WTC11 (cell line): ENCODE measurements around the gene VTI1A. TPM values are rescaled to one million over a fixed set of nuclear protein-coding genes. Genes with fewer than 3 reads are reported as not detected.

ENCODE experiments used
- ATAC-seq: fragments of 200-7000 bp; cut with Tn5 transposase; 2 replicates; pipeline ENCODE4 v1.10.0; 2021; ENCODE audit warnings: mild to moderate bottlenecking, moderate library complexity
- CTCF ChIA-PET: fragments of 300-600 bp; sonication (Branson Sonifier 250); formaldehyde crosslinking; loops from one replicate; lab custom pipeline; 2021; ENCODE audit warnings: antibody characterized with exemption; lab: Charles Lee
- POLR2A ChIA-PET: fragments of 350-600 bp; sonication (Branson Sonifier 250); formaldehyde crosslinking; loops from one replicate; lab custom pipeline; 2021; ENCODE audit warnings: antibody characterized with exemption; lab: Charles Lee
- DNase-seq: peaks from one replicate; pipeline ENCODE4 v3.0.0; 2021; ENCODE audit warnings: low spot score
- H3K27ac Mint-ChIP-seq: 2 replicates; pipeline ENCODE4 v1.8.0; 2021; ENCODE audit warnings: mixed read lengths
- H3K27me3 Mint-ChIP-seq: 2 replicates; pipeline ENCODE4 v1.8.0; 2021; ENCODE audit warnings: low read depth, mild to moderate bottlenecking, moderate library complexity, mixed read lengths
- H3K36me3 Mint-ChIP-seq: 2 replicates; pipeline ENCODE4 v1.8.0; 2021; ENCODE audit warnings: mixed read lengths
- H3K4me1 Mint-ChIP-seq: 2 replicates; pipeline ENCODE4 v1.8.0; 2022; ENCODE audit warnings: mixed read lengths
- H3K4me3 Mint-ChIP-seq: 2 replicates; pipeline ENCODE4 v1.8.0; 2021; ENCODE audit warnings: mild to moderate bottlenecking, moderate library complexity, mixed read lengths
- H3K9me3 Mint-ChIP-seq: 2 replicates; pipeline ENCODE4 v1.8.0; 2021; ENCODE audit warnings: mixed read lengths
- CREM ChIP-seq: sonication (generic); formaldehyde crosslinking; IDR thresholded peaks from 2 replicates; pipeline ENCODE4 v1.8.1; 2022; ENCODE audit warnings: mild to moderate bottlenecking, missing genetic modification reagents, moderate library complexity
- JAZF1 ChIP-seq: fragments of 250-450 bp; sonication (Bioruptor Pico); IDR thresholded peaks from 2 replicates; pipeline ENCODE4 v1.9.0; 2021; ENCODE audit warnings: moderate library complexity, mild to moderate bottlenecking, inconsistent platforms
- MYBL2 ChIP-seq: sonication (generic); formaldehyde crosslinking; IDR thresholded peaks from 2 replicates; pipeline ENCODE4 v1.8.1; 2023; ENCODE audit warnings: mild to moderate bottlenecking, moderate library complexity, missing genetic modification reagents
- NFATC4 ChIP-seq: fragments of 250-450 bp; sonication (Bioruptor Pico); IDR thresholded peaks from 2 replicates; pipeline ENCODE4 v1.9.0; 2021; ENCODE audit warnings: mild to moderate bottlenecking
- SMAD4 ChIP-seq: sonication (generic); formaldehyde crosslinking; IDR thresholded peaks from 2 replicates; pipeline ENCODE4 v1.8.0; 2022; ENCODE audit warnings: mild to moderate bottlenecking, missing genetic modification reagents
- ZNF263 ChIP-seq: sonication (generic); formaldehyde crosslinking; IDR thresholded peaks from 2 replicates; pipeline ENCODE4 v1.8.1; 2022; ENCODE audit warnings: low read depth, mild to moderate bottlenecking, moderate library complexity, missing genetic modification reagents
- ZNF396 ChIP-seq: fragments of 250-450 bp; sonication (Bioruptor Pico); IDR thresholded peaks from 2 replicates; pipeline ENCODE4 v1.8.0; 2021; ENCODE audit warnings: mild to moderate bottlenecking, moderate library complexity, borderline replicate concordance
- total RNA-seq: library from RNA; stranded (reverse); gene quantifications from 3 replicates; pipeline ENCODE4 v1.2.3, GENCODE V29; 2021
- TF ChIP-seq, protein P1 (sequence below): fragments of 250-450 bp; sonication (Bioruptor Pico); IDR thresholded peaks from 2 replicates; pipeline ENCODE4 v1.9.0; 2021; ENCODE audit warnings: mild to moderate bottlenecking, borderline replicate concordance
- TF ChIP-seq, protein P2 (sequence below): sonication (generic); formaldehyde crosslinking; IDR thresholded peaks from 2 replicates; pipeline ENCODE4 v1.8.1; 2022; ENCODE audit warnings: mild to moderate bottlenecking, missing genetic modification reagents, moderate library complexity, borderline replicate concordance
- TF ChIP-seq, protein P3 (sequence below): sonication (generic); formaldehyde crosslinking; IDR thresholded peaks from 2 replicates; pipeline ENCODE4 v1.8.0; 2022; ENCODE audit warnings: mild to moderate bottlenecking, missing genetic modification reagents
- TF ChIP-seq, protein P4 (sequence below): sonication (generic); formaldehyde crosslinking; IDR thresholded peaks from 2 replicates; pipeline ENCODE4 v1.8.0; 2022; ENCODE audit warnings: missing genetic modification reagents
- TF ChIP-seq, protein P5 (sequence below): sonication (generic); formaldehyde crosslinking; IDR thresholded peaks from 2 replicates; pipeline ENCODE4 v1.8.1; 2023; ENCODE audit warnings: mild to moderate bottlenecking, missing genetic modification reagents
- TF ChIP-seq, protein P6 (sequence below): sonication (generic); formaldehyde crosslinking; IDR thresholded peaks from 2 replicates; pipeline ENCODE4 v1.8.1; 2023; ENCODE audit warnings: mild to moderate bottlenecking, missing genetic modification reagents, borderline replicate concordance
- TF ChIP-seq, protein P7 (sequence below): sonication (generic); formaldehyde crosslinking; conservative IDR thresholded peaks from 2 replicates; pipeline ENCODE4 v1.8.1; 2023; ENCODE audit warnings: mild to moderate bottlenecking, low read depth, missing genetic modification reagents, moderate library complexity
- TF ChIP-seq, protein P8 (sequence below): sonication (generic); formaldehyde crosslinking; IDR thresholded peaks from 2 replicates; pipeline ENCODE4 v1.8.1; 2023; ENCODE audit warnings: mild to moderate bottlenecking, moderate library complexity, missing genetic modification reagents

The VTI1A gene
- total RNA-seq, 1 experiment from 2014 or later = 20.1 TPM

DNA sequence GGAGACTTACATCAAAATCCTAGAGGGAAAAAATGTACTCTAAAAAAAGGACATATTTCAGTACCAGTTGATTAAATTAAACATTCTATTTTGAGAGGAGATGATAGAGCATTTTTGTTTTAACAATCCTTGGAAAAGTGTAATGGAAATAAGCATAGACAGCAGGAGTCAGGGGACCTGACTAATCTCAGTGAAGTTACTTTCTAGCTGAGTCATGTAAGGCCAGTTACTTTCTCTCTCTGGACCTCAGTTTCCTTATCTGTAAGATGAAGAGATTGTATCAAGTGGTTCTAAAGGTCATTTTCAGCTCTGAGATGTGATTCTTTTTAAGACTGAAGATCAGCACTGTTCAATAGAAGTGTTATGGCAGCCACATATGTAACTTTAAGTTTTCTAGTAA, 44.1 kb downstream of the VTI1A start (continued):
- TF ChIP-seq, protein P1, sequence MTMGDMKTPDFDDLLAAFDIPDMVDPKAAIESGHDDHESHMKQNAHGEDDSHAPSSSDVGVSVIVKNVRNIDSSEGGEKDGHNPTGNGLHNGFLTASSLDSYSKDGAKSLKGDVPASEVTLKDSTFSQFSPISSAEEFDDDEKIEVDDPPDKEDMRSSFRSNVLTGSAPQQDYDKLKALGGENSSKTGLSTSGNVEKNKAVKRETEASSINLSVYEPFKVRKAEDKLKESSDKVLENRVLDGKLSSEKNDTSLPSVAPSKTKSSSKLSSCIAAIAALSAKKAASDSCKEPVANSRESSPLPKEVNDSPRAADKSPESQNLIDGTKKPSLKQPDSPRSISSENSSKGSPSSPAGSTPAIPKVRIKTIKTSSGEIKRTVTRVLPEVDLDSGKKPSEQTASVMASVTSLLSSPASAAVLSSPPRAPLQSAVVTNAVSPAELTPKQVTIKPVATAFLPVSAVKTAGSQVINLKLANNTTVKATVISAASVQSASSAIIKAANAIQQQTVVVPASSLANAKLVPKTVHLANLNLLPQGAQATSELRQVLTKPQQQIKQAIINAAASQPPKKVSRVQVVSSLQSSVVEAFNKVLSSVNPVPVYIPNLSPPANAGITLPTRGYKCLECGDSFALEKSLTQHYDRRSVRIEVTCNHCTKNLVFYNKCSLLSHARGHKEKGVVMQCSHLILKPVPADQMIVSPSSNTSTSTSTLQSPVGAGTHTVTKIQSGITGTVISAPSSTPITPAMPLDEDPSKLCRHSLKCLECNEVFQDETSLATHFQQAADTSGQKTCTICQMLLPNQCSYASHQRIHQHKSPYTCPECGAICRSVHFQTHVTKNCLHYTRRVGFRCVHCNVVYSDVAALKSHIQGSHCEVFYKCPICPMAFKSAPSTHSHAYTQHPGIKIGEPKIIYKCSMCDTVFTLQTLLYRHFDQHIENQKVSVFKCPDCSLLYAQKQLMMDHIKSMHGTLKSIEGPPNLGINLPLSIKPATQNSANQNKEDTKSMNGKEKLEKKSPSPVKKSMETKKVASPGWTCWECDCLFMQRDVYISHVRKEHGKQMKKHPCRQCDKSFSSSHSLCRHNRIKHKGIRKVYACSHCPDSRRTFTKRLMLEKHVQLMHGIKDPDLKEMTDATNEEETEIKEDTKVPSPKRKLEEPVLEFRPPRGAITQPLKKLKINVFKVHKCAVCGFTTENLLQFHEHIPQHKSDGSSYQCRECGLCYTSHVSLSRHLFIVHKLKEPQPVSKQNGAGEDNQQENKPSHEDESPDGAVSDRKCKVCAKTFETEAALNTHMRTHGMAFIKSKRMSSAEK = no peak
- TF ChIP-seq ZNF396 (CRISPR knock-in tag) (no peak), ZNF263 (CRISPR knock-in tag) (no peak), NFATC4 (CRISPR knock-in tag) (no peak), MYBL2 (no peak), CREM (CRISPR knock-in tag) (no peak)
- TF ChIP-seq, protein P2, sequence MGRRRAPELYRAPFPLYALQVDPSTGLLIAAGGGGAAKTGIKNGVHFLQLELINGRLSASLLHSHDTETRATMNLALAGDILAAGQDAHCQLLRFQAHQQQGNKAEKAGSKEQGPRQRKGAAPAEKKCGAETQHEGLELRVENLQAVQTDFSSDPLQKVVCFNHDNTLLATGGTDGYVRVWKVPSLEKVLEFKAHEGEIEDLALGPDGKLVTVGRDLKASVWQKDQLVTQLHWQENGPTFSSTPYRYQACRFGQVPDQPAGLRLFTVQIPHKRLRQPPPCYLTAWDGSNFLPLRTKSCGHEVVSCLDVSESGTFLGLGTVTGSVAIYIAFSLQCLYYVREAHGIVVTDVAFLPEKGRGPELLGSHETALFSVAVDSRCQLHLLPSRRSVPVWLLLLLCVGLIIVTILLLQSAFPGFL = no peak
- TF ChIP-seq, protein P3, sequence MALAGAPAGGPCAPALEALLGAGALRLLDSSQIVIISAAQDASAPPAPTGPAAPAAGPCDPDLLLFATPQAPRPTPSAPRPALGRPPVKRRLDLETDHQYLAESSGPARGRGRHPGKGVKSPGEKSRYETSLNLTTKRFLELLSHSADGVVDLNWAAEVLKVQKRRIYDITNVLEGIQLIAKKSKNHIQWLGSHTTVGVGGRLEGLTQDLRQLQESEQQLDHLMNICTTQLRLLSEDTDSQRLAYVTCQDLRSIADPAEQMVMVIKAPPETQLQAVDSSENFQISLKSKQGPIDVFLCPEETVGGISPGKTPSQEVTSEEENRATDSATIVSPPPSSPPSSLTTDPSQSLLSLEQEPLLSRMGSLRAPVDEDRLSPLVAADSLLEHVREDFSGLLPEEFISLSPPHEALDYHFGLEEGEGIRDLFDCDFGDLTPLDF (CRISPR knock-in tag) = no peak
- TF ChIP-seq, protein P4, sequence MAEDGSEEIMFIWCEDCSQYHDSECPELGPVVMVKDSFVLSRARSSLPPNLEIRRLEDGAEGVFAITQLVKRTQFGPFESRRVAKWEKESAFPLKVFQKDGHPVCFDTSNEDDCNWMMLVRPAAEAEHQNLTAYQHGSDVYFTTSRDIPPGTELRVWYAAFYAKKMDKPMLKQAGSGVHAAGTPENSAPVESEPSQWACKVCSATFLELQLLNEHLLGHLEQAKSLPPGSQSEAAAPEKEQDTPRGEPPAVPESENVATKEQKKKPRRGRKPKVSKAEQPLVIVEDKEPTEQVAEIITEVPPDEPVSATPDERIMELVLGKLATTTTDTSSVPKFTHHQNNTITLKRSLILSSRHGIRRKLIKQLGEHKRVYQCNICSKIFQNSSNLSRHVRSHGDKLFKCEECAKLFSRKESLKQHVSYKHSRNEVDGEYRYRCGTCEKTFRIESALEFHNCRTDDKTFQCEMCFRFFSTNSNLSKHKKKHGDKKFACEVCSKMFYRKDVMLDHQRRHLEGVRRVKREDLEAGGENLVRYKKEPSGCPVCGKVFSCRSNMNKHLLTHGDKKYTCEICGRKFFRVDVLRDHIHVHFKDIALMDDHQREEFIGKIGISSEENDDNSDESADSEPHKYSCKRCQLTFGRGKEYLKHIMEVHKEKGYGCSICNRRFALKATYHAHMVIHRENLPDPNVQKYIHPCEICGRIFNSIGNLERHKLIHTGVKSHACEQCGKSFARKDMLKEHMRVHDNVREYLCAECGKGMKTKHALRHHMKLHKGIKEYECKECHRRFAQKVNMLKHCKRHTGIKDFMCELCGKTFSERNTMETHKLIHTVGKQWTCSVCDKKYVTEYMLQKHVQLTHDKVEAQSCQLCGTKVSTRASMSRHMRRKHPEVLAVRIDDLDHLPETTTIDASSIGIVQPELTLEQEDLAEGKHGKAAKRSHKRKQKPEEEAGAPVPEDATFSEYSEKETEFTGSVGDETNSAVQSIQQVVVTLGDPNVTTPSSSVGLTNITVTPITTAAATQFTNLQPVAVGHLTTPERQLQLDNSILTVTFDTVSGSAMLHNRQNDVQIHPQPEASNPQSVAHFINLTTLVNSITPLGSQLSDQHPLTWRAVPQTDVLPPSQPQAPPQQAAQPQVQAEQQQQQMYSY = no peak

DNA sequence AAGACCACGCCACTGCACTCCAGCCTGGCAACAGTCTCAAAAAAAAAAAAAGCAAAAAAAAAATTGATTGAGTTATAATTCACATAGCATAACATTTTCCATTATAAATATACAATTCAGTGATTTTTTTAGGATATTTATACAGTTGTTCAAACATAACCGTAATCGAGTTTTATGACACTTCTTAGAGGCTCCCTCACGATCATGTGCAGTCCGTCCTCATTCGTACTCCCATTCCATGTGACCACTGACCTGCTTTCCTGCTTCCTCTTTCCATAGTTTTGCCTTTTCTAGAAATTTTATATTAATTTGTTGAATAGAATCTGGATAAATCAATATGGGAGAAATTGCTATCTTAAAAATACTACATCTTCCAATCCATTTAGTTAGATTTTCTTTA, 45.7 kb downstream of the VTI1A start:
- H3K36me3 Mint-ChIP-seq = no peaks in the 10 kb centered on the region
- ATAC-seq (no peak), DNase-seq (no peak)
- peaks cover 5% of the 10 kb centered on the region for H3K4me1 Mint-ChIP-seq
- POLR2A ChIA-PET = interaction anchor here (0.7 kb wide), 1 partner anchor 1212 kb away, joined by 5 read pairs; no protein-coding TSS in a partner anchor
- H3K4me3 Mint-ChIP-seq = no peak overlapping the region
- H3K9me3 Mint-ChIP-seq = no peaks in the 10 kb centered on the region
- no peaks in the 10 kb centered on the region for H3K27me3 Mint-ChIP-seq
- CTCF ChIA-PET = interaction anchor here (1.4 kb wide), 1 partner anchor 21 kb away, joined by 6 read pairs; no protein-coding TSS in a partner anchor
- H3K27ac Mint-ChIP-seq = no peak overlapping the region
- TF ChIP-seq, protein P5, sequence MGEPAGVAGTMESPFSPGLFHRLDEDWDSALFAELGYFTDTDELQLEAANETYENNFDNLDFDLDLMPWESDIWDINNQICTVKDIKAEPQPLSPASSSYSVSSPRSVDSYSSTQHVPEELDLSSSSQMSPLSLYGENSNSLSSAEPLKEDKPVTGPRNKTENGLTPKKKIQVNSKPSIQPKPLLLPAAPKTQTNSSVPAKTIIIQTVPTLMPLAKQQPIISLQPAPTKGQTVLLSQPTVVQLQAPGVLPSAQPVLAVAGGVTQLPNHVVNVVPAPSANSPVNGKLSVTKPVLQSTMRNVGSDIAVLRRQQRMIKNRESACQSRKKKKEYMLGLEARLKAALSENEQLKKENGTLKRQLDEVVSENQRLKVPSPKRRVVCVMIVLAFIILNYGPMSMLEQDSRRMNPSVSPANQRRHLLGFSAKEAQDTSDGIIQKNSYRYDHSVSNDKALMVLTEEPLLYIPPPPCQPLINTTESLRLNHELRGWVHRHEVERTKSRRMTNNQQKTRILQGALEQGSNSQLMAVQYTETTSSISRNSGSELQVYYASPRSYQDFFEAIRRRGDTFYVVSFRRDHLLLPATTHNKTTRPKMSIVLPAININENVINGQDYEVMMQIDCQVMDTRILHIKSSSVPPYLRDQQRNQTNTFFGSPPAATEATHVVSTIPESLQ (CRISPR knock-in tag) = no peak
- TF ChIP-seq, protein P6, sequence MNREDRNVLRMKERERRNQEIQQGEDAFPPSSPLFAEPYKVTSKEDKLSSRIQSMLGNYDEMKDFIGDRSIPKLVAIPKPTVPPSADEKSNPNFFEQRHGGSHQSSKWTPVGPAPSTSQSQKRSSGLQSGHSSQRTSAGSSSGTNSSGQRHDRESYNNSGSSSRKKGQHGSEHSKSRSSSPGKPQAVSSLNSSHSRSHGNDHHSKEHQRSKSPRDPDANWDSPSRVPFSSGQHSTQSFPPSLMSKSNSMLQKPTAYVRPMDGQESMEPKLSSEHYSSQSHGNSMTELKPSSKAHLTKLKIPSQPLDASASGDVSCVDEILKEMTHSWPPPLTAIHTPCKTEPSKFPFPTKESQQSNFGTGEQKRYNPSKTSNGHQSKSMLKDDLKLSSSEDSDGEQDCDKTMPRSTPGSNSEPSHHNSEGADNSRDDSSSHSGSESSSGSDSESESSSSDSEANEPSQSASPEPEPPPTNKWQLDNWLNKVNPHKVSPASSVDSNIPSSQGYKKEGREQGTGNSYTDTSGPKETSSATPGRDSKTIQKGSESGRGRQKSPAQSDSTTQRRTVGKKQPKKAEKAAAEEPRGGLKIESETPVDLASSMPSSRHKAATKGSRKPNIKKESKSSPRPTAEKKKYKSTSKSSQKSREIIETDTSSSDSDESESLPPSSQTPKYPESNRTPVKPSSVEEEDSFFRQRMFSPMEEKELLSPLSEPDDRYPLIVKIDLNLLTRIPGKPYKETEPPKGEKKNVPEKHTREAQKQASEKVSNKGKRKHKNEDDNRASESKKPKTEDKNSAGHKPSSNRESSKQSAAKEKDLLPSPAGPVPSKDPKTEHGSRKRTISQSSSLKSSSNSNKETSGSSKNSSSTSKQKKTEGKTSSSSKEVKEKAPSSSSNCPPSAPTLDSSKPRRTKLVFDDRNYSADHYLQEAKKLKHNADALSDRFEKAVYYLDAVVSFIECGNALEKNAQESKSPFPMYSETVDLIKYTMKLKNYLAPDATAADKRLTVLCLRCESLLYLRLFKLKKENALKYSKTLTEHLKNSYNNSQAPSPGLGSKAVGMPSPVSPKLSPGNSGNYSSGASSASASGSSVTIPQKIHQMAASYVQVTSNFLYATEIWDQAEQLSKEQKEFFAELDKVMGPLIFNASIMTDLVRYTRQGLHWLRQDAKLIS (CRISPR knock-in tag) = no peak
- TF ChIP-seq, protein P7, sequence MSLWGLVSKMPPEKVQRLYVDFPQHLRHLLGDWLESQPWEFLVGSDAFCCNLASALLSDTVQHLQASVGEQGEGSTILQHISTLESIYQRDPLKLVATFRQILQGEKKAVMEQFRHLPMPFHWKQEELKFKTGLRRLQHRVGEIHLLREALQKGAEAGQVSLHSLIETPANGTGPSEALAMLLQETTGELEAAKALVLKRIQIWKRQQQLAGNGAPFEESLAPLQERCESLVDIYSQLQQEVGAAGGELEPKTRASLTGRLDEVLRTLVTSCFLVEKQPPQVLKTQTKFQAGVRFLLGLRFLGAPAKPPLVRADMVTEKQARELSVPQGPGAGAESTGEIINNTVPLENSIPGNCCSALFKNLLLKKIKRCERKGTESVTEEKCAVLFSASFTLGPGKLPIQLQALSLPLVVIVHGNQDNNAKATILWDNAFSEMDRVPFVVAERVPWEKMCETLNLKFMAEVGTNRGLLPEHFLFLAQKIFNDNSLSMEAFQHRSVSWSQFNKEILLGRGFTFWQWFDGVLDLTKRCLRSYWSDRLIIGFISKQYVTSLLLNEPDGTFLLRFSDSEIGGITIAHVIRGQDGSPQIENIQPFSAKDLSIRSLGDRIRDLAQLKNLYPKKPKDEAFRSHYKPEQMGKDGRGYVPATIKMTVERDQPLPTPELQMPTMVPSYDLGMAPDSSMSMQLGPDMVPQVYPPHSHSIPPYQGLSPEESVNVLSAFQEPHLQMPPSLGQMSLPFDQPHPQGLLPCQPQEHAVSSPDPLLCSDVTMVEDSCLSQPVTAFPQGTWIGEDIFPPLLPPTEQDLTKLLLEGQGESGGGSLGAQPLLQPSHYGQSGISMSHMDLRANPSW (CRISPR knock-in tag) = no peak
- TF ChIP-seq JAZF1 (CRISPR knock-in tag) = no peak
- TF ChIP-seq, protein P8, sequence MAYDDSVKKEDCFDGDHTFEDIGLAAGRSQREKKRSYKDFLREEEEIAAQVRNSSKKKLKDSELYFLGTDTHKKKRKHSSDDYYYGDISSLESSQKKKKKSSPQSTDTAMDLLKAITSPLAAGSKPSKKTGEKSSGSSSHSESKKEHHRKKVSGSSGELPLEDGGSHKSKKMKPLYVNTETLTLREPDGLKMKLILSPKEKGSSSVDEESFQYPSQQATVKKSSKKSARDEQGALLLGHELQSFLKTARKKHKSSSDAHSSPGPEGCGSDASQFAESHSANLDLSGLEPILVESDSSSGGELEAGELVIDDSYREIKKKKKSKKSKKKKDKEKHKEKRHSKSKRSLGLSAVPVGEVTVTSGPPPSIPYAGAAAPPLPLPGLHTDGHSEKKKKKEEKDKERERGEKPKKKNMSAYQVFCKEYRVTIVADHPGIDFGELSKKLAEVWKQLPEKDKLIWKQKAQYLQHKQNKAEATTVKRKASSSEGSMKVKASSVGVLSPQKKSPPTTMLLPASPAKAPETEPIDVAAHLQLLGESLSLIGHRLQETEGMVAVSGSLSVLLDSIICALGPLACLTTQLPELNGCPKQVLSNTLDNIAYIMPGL (CRISPR knock-in tag) = no peak
- no peak for TF ChIP-seq SMAD4 (CRISPR knock-in tag)
